CD4-positive, alpha-beta T cell (primary cell): ENCODE measurements around the gene RCAN3. TPM values are rescaled to one million over a fixed set of nuclear protein-coding genes. Genes with fewer than 3 reads are reported as not detected.
A peak's percentile ranks its signal among the peaks of the same experiment; 100 is the strongest.

ENCODE experiments used
- ATAC-seq: fragments of 200-7000 bp; cut with Tn5 transposase; one replicate; pipeline ENCODE4 v1.10.0; 2022; ENCODE audit warnings: mild to moderate bottlenecking; ENCODE audit not compliant: poor library complexity
- CTCF ChIA-PET: fragments of 350-600 bp; sonication (Branson Sonifier 250); formaldehyde crosslinking; loops from one replicate; lab custom pipeline; 2021; ENCODE audit warnings: antibody characterized with exemption, inconsistent platforms; lab: Charles Lee
- POLR2A ChIA-PET: fragments of 350-600 bp; sonication (Branson Sonifier 250); formaldehyde crosslinking; loops from one replicate; lab custom pipeline; 2021; ENCODE audit warnings: antibody characterized with exemption, inconsistent platforms; lab: Charles Lee
- DNase-seq, 14 experiments: peaks; one replicate each; pipeline ENCODE4 v3.0.0-alpha.2; 2013 to 2020; ENCODE audit warnings: mixed read lengths in 2 of 14
- H3K27ac ChIP-seq, 2 donors: one replicate each; pipeline versions ENCODE4 v1.5.1 to v1.7.0; 2013; ENCODE audit warnings: low read length in 2 of 2, low read depth in 1 of 2, mild to moderate bottlenecking in 1 of 2
- H3K27me3 ChIP-seq, 2 experiments: 1 replicate in 1 of 2; 2 replicates in 1 of 2; pipeline versions ENCODE4 v1.6.1 to v1.7.0; 2013; ENCODE audit warnings: low read length in 2 of 2, control low read depth in 1 of 2, mild to moderate bottlenecking in 1 of 2, moderate library complexity in 1 of 2; ENCODE audit not compliant: insufficient read depth in 2 of 2, control insufficient read depth in 1 of 2
- H3K36me3 ChIP-seq: one replicate; pipeline ENCODE4 v1.6.1; 2013; ENCODE audit warnings: low read length, control low read depth; ENCODE audit not compliant: insufficient read depth
- H3K4me1 ChIP-seq: one replicate; pipeline ENCODE4 v1.6.1; 2013; ENCODE audit warnings: low read length, control low read depth; ENCODE audit not compliant: insufficient read depth
- H3K4me3 ChIP-seq: one replicate; pipeline ENCODE4 v1.5.1; 2013; ENCODE audit warnings: mild to moderate bottlenecking, low read length, moderate library complexity
- H3K9me3 ChIP-seq, 2 experiments: 1 replicate in 1 of 2; 2 replicates in 1 of 2; pipeline versions ENCODE4 v1.6.1 to v1.7.0; 2013; ENCODE audit warnings: low read length in 2 of 2, mild to moderate bottlenecking in 2 of 2, control low read depth in 1 of 2, moderate library complexity in 1 of 2; ENCODE audit not compliant: control insufficient read depth in 1 of 2, insufficient read depth in 1 of 2
- H3K27ac Mint-ChIP-seq: one replicate; pipeline ENCODE4 v1.8.0; 2020; ENCODE audit warnings: mixed read lengths
- H3K27me3 Mint-ChIP-seq: one replicate; pipeline ENCODE4 v1.8.0; 2021; ENCODE audit warnings: mixed read lengths
- H3K36me3 Mint-ChIP-seq: one replicate; pipeline ENCODE4 v1.8.0; 2021; ENCODE audit warnings: low read depth, mixed read lengths
- H3K4me1 Mint-ChIP-seq: one replicate; pipeline ENCODE4 v1.8.0; 2021; ENCODE audit warnings: low read depth, mixed read lengths
- H3K4me3 Mint-ChIP-seq: one replicate; pipeline ENCODE4 v1.8.0; 2020; ENCODE audit warnings: mild to moderate bottlenecking, mixed read lengths
- H3K9me3 Mint-ChIP-seq: one replicate; pipeline ENCODE4 v1.8.0; 2020; ENCODE audit warnings: mixed read lengths
- CTCF ChIP-seq: fragments of 200-600 bp; IDR thresholded peaks from one replicate; pipeline ENCODE4 v1.8.0; 2022; ENCODE audit warnings: antibody characterized with exemption, mild to moderate bottlenecking
- intact Hi-C, 2 experiments: fragments of 100-400 bp; cut with DNase I in 1 of 2; cut with micrococcal nuclease in 1 of 2; formaldehyde crosslinking; loops; one replicate each; pipeline versions ENCODE4 v1.15.1 to v1.9.0; 2023 to 2025; cut with DNase I, micrococcal nuclease
- total RNA-seq, 174 experiments: library from RNA in 2 of 174; stranded (reverse) in 2 of 174; gene quantifications; one replicate each; pipeline ENCODE4 v1.2.3 and lab custom pipeline; 2021 to 2026

The RCAN3 gene
- total RNA-seq, 2 experiments from 2014 or later: 185 to 191 TPM

- Histone ChIP-seq H3K27ac (peak overlapping the region; percentile 95 to 97), H3K9me3 (no peaks in the 10 kb centered on the region), H3K36me3 (no peaks in the 10 kb centered on the region), H3K27me3 (no peaks in the 10 kb centered on the region), H3K4me1 (peaks cover 45% of the 10 kb centered on the region), H3K4me3 (peak overlapping the region; percentile 90)
- H3K27me3 Mint-ChIP-seq: no peaks in the 10 kb centered on the region
- TF ChIP-seq CTCF: no peak
- POLR2A ChIA-PET: interaction anchor here (0.6 to 14.4 kb wide), 25 partner anchors 9 to 882 kb away, joined by 3 to 692 read pairs (median 6); partner anchors contain the start of genes NIPAL3, RUNX3 and STPG1
- peak in 8 of 14 experiments; percentile 20 to 75 (median 45) for DNase-seq
- H3K4me1 Mint-ChIP-seq: peaks cover 65% of the 10 kb centered on the region
- peaks cover 32% of the 10 kb centered on the region for H3K36me3 Mint-ChIP-seq
- CTCF ChIA-PET: interaction anchor here (0.6 to 5.7 kb wide), 13 partner anchors 11 to 307 kb away, joined by 3 to 30 read pairs (median 4); partner anchors contain the start of gene NIPAL3
- H3K9me3 Mint-ChIP-seq: no peaks in the 10 kb centered on the region
- ATAC-seq: no peak
- peak overlapping the region; percentile 90 for H3K27ac Mint-ChIP-seq
- H3K4me3 Mint-ChIP-seq: peak overlapping the region; percentile 91
- intact Hi-C loops: loop anchor here (1.0 to 5.0 kb wide), 8 partner anchors 15 to 141 kb away; partner anchors contain the start of genes NIPAL3 (in 2 of the 2) and SRRM1 (in 1 of the 2)
Measured at GRCh38 chr1:24501371-24502064, 1.1 kb upstream of the RCAN3 start.

- Histone ChIP-seq H3K27me3 (no peaks in the 10 kb centered on the region), H3K9me3 (no peaks in the 10 kb centered on the region), H3K4me1 (peaks cover 51% of the 10 kb centered on the region), H3K4me3 (peak overlapping the region; percentile 90), H3K36me3 (no peaks in the 10 kb centered on the region), H3K27ac (peak overlapping the region; percentile 95 to 97)
- CTCF ChIA-PET: interaction anchor here (0.7 to 5.7 kb wide), 14 partner anchors 12 to 308 kb away, joined by 3 to 30 read pairs (median 4); partner anchors contain the start of gene NIPAL3
- ATAC-seq (peak; percentile 69), DNase-seq (peak; percentile 68 to 95 (median 83))
- no peak for TF ChIP-seq CTCF
- peaks cover 38% of the 10 kb centered on the region for H3K36me3 Mint-ChIP-seq
- peak overlapping the region; percentile 90 for H3K27ac Mint-ChIP-seq
- no peaks in the 10 kb centered on the region for H3K9me3 Mint-ChIP-seq
- intact Hi-C loops: loop anchor here (1.0 to 5.0 kb wide), 8 partner anchors 16 to 140 kb away; partner anchors contain the start of genes NIPAL3 (in 2 of the 2) and SRRM1 (in 1 of the 2)
- H3K4me3 Mint-ChIP-seq: peak overlapping the region; percentile 91
- POLR2A ChIA-PET: interaction anchor here (0.7 to 14.4 kb wide), 25 partner anchors 8 to 883 kb away, joined by 3 to 692 read pairs (median 7); partner anchors contain the start of genes NIPAL3, RUNX3, STPG1 and SYF2
- no peaks in the 10 kb centered on the region for H3K27me3 Mint-ChIP-seq
- H3K4me1 Mint-ChIP-seq: peaks cover 69% of the 10 kb centered on the region
Measured at GRCh38 chr1:24502065-24502708, 449 bp upstream of the RCAN3 start.
